Endothelial cell of umbilical vein (primary cell): ENCODE data around the gene LAMB2. TPM values are rescaled to one million over a fixed set of nuclear protein-coding genes. Genes with fewer than 3 reads are reported as not detected.

Source experiments
- BruUV-seq: library from RNA; stranded (reverse); fragments of 400-500 nt; replicated peaks from 2 replicates; lab custom pipeline; 2021; lab: Mats Ljungman, UMichigan
- CTCF ChIA-PET: fragments of 300-600, 350-600 bp; sonication (Branson Sonifier 250); formaldehyde crosslinking; loops from one replicate; lab custom pipeline; 2021; ENCODE audit warnings: antibody characterized with exemption, inconsistent platforms; lab: Charles Lee
- POLR2A ChIA-PET: fragments of 300-600, 350-600 bp; sonication (Branson Sonifier 250); formaldehyde crosslinking; loops from one replicate; lab custom pipeline; 2021; ENCODE audit warnings: antibody characterized with exemption, inconsistent platforms; lab: Charles Lee
- DNase-seq: peaks from one replicate; pipeline ENCODE4 v3.0.0-alpha.2; 2011; ENCODE audit warnings: low read depth, low spot score
- FAIRE-seq: peaks from 2 replicates; lab custom pipeline; 2011; peaks lifted over from hg19 to GRCh38; lab: Jason Lieb, UNC
- H2AFZ ChIP-seq: 2 replicates; pipeline ENCODE4 v1.6.0; 2012; ENCODE audit warnings: low read depth, low read length, control low read depth, inconsistent platforms
- H3K27ac ChIP-seq: 2 replicates; pipeline ENCODE4 v1.5.1; 2011; ENCODE audit warnings: low read depth, mild to moderate bottlenecking, control low read depth, low read length, moderate library complexity; ENCODE audit not compliant: insufficient read depth
- H3K27me3 ChIP-seq, 2 experiments: 2 replicates each; pipeline versions ENCODE4 v1.6.0 to v1.6.1; 2011; ENCODE audit warnings: low read length in 2 of 2, mixed read lengths in 1 of 2; ENCODE audit not compliant: control insufficient read depth in 2 of 2, insufficient read depth in 2 of 2
- H3K36me3 ChIP-seq, 2 experiments: 2 replicates in 1 of 2; 3 replicates in 1 of 2; pipeline ENCODE4 v1.5.1; 2011; ENCODE audit warnings: low read length in 2 of 2, mild to moderate bottlenecking in 1 of 2, moderate library complexity in 1 of 2; ENCODE audit not compliant: control insufficient read depth in 2 of 2, insufficient read depth in 2 of 2; ENCODE audit errors: extremely low read depth in 1 of 2
- H3K4me1 ChIP-seq: 3 replicates; pipeline ENCODE4 v1.5.1; 2011; ENCODE audit warnings: mild to moderate bottlenecking, low read length; ENCODE audit not compliant: control insufficient read depth, insufficient read depth; ENCODE audit errors: extremely low read depth
- H3K4me2 ChIP-seq: 2 replicates; pipeline ENCODE4 v1.6.1; 2011; ENCODE audit warnings: low read length, control low read depth, mixed read lengths; ENCODE audit not compliant: insufficient read depth
- H3K4me3 ChIP-seq, 3 experiments: fragments of 200-600 bp in 1 of 3; sonication (generic), shearing (Covaris generic) in 1 of 3; replicated peaks in 1 of 3; 2 replicates each; pipeline ENCODE4 v1.5.1; 2011 to 2016; ENCODE audit warnings: control low read depth in 3 of 3, low read length in 3 of 3, mild to moderate bottlenecking in 2 of 3, inconsistent platforms in 1 of 3, low read depth in 1 of 3, moderate library complexity in 1 of 3; ENCODE audit not compliant: insufficient read depth in 1 of 3
- H3K79me2 ChIP-seq: 2 replicates; pipeline ENCODE4 v1.6.0; 2012; ENCODE audit warnings: low read length, inconsistent platforms; ENCODE audit not compliant: control insufficient read depth, insufficient read depth
- H3K9ac ChIP-seq: replicated peaks from 2 replicates; pipeline ENCODE3; 2011; ENCODE audit warnings: low read length, control low read depth; ENCODE audit not compliant: insufficient read depth; ENCODE audit errors: extremely low read depth
- H3K9me1 ChIP-seq: replicated peaks from 3 replicates; pipeline ENCODE4 v1.6.0; 2011; ENCODE audit warnings: mild to moderate bottlenecking, low read length; ENCODE audit not compliant: control insufficient read depth, insufficient read depth; ENCODE audit errors: extremely low read depth
- H3K9me3 ChIP-seq: replicated peaks from 2 replicates; pipeline ENCODE4 v1.5.1; 2012; ENCODE audit warnings: low read length, inconsistent platforms; ENCODE audit not compliant: control insufficient read depth, insufficient read depth
- H4K20me1 ChIP-seq: replicated peaks from 2 replicates; pipeline ENCODE3; 2011; ENCODE audit warnings: mild to moderate bottlenecking, low read length; ENCODE audit not compliant: control insufficient read depth, insufficient read depth; ENCODE audit errors: extremely low read depth
- EZH2 ChIP-seq: IDR thresholded peaks from 2 replicates; pipeline ENCODE4 v1.6.1; 2012; ENCODE audit warnings: borderline replicate concordance, low read depth, mild to moderate bottlenecking, moderate library complexity, low read length, inconsistent platforms; ENCODE audit not compliant: severe bottlenecking
- FOS ChIP-seq: IDR thresholded peaks from 2 replicates; pipeline ENCODE4 v1.6.1; 2011; ENCODE audit warnings: mild to moderate bottlenecking, low read length, moderate library complexity, borderline replicate concordance; ENCODE audit not compliant: insufficient read depth
- JUN ChIP-seq: IDR thresholded peaks from 2 replicates; pipeline ENCODE4 v1.6.1; 2011; ENCODE audit warnings: borderline replicate concordance, low read depth; ENCODE audit not compliant: insufficient read length, insufficient read depth
- POLR2A ChIP-seq: IDR thresholded peaks from 2 replicates; pipeline ENCODE4 v1.6.1; 2012; ENCODE audit warnings: low read depth, mild to moderate bottlenecking, control low read depth, low read length
- POLR2AphosphoS5 ChIP-seq: IDR thresholded peaks from 2 replicates; pipeline ENCODE4 v1.6.1; 2012; ENCODE audit warnings: low read depth, mild to moderate bottlenecking, control low read depth, low read length, moderate library complexity; ENCODE audit not compliant: insufficient read depth
- dilution Hi-C: fragments of 300-500 bp; cut with MboI; formaldehyde crosslinking; loops from one replicate; pipeline ENCODE4 v1.15.0; 2019; ENCODE audit warnings: low sequenced_read_pairs; ENCODE audit not compliant: extremely low pct_ligation_motif_present
- intact Hi-C: fragments of 100-400 bp; cut with micrococcal nuclease; formaldehyde crosslinking; loops from one replicate; pipeline ENCODE4 v1.10.0; 2022
- polyA plus RNA-seq, 4 experiments: library from polyadenylated mRNA; depleted of rRNA in 3 of 4; stranded (reverse) in 3 of 4; unstranded in 1 of 4; fragments of >200 nt; gene quantifications; 2 replicates each; pipeline versions ENCODE4 v1.2.1 to v1.2.3, GENCODE V29; 2011 to 2012; ENCODE audit warnings: missing spikeins in 1 of 4
- total RNA-seq: library from RNA; stranded (reverse); gene quantifications from 2 replicates; pipeline ENCODE4 v1.2.3, GENCODE V29; 2021
- TF ChIP-seq, protein P1 (sequence below): IDR thresholded peaks from 2 replicates; pipeline ENCODE4 v1.6.1; 2011; ENCODE audit not compliant: insufficient read depth, insufficient read length
- TF ChIP-seq, protein P2 (sequence below), 2 donors: IDR thresholded peaks; 1 replicate in 1 of 2; 2 replicates in 1 of 2; pipeline ENCODE4 v1.5.1; 2011; ENCODE audit warnings: low read length in 2 of 2, mild to moderate bottlenecking in 2 of 2, moderate library complexity in 2 of 2, control low read depth in 1 of 2, inconsistent platforms in 1 of 2, low read depth in 1 of 2; ENCODE audit not compliant: insufficient read depth in 1 of 2; ENCODE audit errors: extremely low read depth in 1 of 2

The LAMB2 gene
- total and polyA plus RNA-seq, 2 donors (not counting 3 experiments of a cell fraction or from before 2014, with no cell fraction given), result 423 to 764 TPM

DNA sequence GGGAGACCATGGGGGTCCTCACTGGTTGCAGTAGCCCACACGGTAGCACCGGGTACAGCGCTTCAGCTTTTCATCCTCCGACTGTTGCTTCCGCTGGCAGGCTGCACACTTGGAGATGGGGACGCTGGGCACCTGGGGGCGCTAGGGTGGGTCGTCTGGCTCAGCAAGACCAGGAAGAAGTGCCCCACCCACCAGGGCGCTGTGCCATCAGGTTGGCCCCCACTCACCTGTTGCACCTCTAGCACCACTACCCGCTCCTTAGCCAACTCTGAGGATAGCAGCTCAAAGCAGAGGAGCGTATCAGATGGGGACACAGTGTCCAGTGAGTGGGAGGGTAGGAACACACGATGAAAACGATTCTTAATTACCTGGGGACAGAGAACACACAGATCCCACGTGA lies 20.6 kb downstream of the LAMB2 start:
- dilution Hi-C loops, result no loop called here
- TF ChIP-seq FOS (no peak), POLR2AphosphoS5 (no peak), EZH2 (no peak), POLR2A (no peak), JUN (no peak)
- TF ChIP-seq, protein P1, sequence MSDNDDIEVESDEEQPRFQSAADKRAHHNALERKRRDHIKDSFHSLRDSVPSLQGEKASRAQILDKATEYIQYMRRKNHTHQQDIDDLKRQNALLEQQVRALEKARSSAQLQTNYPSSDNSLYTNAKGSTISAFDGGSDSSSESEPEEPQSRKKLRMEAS, result no peak
- TF ChIP-seq, protein P2, sequence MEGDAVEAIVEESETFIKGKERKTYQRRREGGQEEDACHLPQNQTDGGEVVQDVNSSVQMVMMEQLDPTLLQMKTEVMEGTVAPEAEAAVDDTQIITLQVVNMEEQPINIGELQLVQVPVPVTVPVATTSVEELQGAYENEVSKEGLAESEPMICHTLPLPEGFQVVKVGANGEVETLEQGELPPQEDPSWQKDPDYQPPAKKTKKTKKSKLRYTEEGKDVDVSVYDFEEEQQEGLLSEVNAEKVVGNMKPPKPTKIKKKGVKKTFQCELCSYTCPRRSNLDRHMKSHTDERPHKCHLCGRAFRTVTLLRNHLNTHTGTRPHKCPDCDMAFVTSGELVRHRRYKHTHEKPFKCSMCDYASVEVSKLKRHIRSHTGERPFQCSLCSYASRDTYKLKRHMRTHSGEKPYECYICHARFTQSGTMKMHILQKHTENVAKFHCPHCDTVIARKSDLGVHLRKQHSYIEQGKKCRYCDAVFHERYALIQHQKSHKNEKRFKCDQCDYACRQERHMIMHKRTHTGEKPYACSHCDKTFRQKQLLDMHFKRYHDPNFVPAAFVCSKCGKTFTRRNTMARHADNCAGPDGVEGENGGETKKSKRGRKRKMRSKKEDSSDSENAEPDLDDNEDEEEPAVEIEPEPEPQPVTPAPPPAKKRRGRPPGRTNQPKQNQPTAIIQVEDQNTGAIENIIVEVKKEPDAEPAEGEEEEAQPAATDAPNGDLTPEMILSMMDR (IDR thresholded peaks at IDR 0.05; ENCODE audit: extremely low read depth in 1 of 2, insufficient read depth in 1 of 2, low read depth in 1 of 2, low read length in 2 of 2), result no peak
- no peak for DNase-seq
- no peak overlapping the region for H3K4me2 ChIP-seq
- FAIRE-seq, result no peak
- POLR2A ChIA-PET, result no interaction called here
- H4K20me1 ChIP-seq, result no peaks in the 10 kb centered on the region
- H3K36me3 ChIP-seq, result peaks cover 8 to 72% of the 10 kb centered on the region in 2 experiments
- no peaks in the 10 kb centered on the region for H3K4me1 ChIP-seq
- no peak overlapping the region for H3K4me3 ChIP-seq
- CTCF ChIA-PET, result no interaction called here
- H2AFZ ChIP-seq, result no peak overlapping the region
- no peaks in the 10 kb centered on the region for H3K79me2 ChIP-seq
- no peaks in the 10 kb centered on the region for H3K27me3 ChIP-seq
- H3K9me3 ChIP-seq, result no peaks in the 10 kb centered on the region
- H3K27ac ChIP-seq, result no peak overlapping the region
- no peak overlapping the region for H3K9ac ChIP-seq
- BruUV-seq, result no TSS peak
- no peaks in the 10 kb centered on the region for H3K9me1 ChIP-seq
- intact Hi-C loops, result no loop called here
